Measurements from ENCODE around the gene CALD1.

The CALD1 gene

GRCh38 chr7:134932707-134933370 lies 153.4 kb downstream of the CALD1 start:
- DNase-seq, result no peak

GRCh38 chr7:134933460-134934068 lies 154.1 kb downstream of the CALD1 start:
- DNase-seq, result no peak

- DNase-seq, result no peak
These were observed 156.3 kb downstream of the CALD1 start for GRCh38 chr7:134935701-134936100.

- DNase-seq, result no peak
These were observed 157.6 kb downstream of the CALD1 start for GRCh38 chr7:134936893-134937510.

GRCh38 chr7:134938141-134938540 lies 158.7 kb downstream of the CALD1 start:
- DNase-seq, result no peak

GRCh38 chr7:134939136-134939535 lies 159.7 kb downstream of the CALD1 start:
- DNase-seq, result no peak

- no peak for DNase-seq
These were observed 161.3 kb downstream of the CALD1 start for GRCh38 chr7:134940729-134941128.

- no peak for DNase-seq
These were observed 161.9 kb downstream of the CALD1 start for GRCh38 chr7:134941185-134941900.

GRCh38 chr7:134941952-134942351 lies 162.5 kb downstream of the CALD1 start:
- no peak for DNase-seq

- no peak for DNase-seq
These were observed 163.4 kb downstream of the CALD1 start for GRCh38 chr7:134942690-134943466.

GRCh38 chr7:134943785-134944400 lies 164.5 kb downstream of the CALD1 start:
- DNase-seq, result no peak

GRCh38 chr7:134945691-134946090 lies 166.3 kb downstream of the CALD1 start:
- DNase-seq, result no peak

GRCh38 chr7:134946260-134946659 lies 166.8 kb downstream of the CALD1 start:
- DNase-seq, result no peak

- no peak for DNase-seq
These were observed 167.9 kb downstream of the CALD1 start for GRCh38 chr7:134947329-134947728.

GRCh38 chr7:134947831-134948230 lies 168.4 kb downstream of the CALD1 start:
- DNase-seq, result no peak

- DNase-seq, result no peak
These were observed 168.8 kb downstream of the CALD1 start for GRCh38 chr7:134948246-134948645.

GRCh38 chr7:134948736-134949135 lies 169.3 kb downstream of the CALD1 start:
- DNase-seq, result no peak

- DNase-seq, result no peak
These were observed 169.7 kb downstream of the CALD1 start for GRCh38 chr7:134949171-134949570.

- DNase-seq, result no peak
These were observed 175.0 kb downstream of the CALD1 start for GRCh38 chr7:134954197-134955082.

- no peak for DNase-seq
These were observed 177.6 kb downstream of the CALD1 start for GRCh38 chr7:134957005-134957404.

- DNase-seq, result no peak
These were observed 180.4 kb downstream of the CALD1 start for GRCh38 chr7:134959810-134960209.
